Liver (tissue), 9 donors: ENCODE results near the gene ARHGAP4. TPM values are rescaled to one million over a fixed set of nuclear protein-coding genes. Genes with fewer than 3 reads are reported as not detected.
A peak's percentile ranks its signal among the peaks of the same experiment; 100 is the strongest.

ENCODE experiments used
- DNase-seq: peaks from one replicate; pipeline ENCODE4 v3.0.0-alpha.2; 2017; ENCODE audit warnings: low spot score
- H3K27ac ChIP-seq, 2 donors: one replicate each; pipeline ENCODE4 v1.7.0; 2013; ENCODE audit warnings: inconsistent platforms in 2 of 2, low read length in 2 of 2, control low read depth in 1 of 2, low read depth in 1 of 2, mild to moderate bottlenecking in 1 of 2
- H3K27me3 ChIP-seq, 4 donors: one replicate each; pipeline versions ENCODE4 v1.6.1 to v1.7.0; 2013; ENCODE audit warnings: low read length in 3 of 4, inconsistent platforms in 1 of 4, mild to moderate bottlenecking in 1 of 4, moderate library complexity in 1 of 4; ENCODE audit not compliant: control insufficient read depth in 4 of 4, insufficient read depth in 4 of 4
- H3K36me3 ChIP-seq, 4 donors: one replicate each; pipeline versions ENCODE4 v1.6.1 to v1.7.0; 2013; ENCODE audit warnings: low read length in 3 of 4, mild to moderate bottlenecking in 3 of 4, low read depth in 1 of 4, moderate library complexity in 1 of 4; ENCODE audit not compliant: control insufficient read depth in 4 of 4, insufficient read depth in 3 of 4
- H3K4me1 ChIP-seq, 4 donors: one replicate each; pipeline versions ENCODE4 v1.6.1 to v1.7.0; 2013; ENCODE audit warnings: low read length in 3 of 4, mild to moderate bottlenecking in 3 of 4, moderate library complexity in 1 of 4; ENCODE audit not compliant: control insufficient read depth in 4 of 4, insufficient read depth in 4 of 4
- H3K4me3 ChIP-seq, 3 donors: one replicate each; pipeline versions ENCODE4 v1.6.1 to v1.7.0; 2013; ENCODE audit warnings: low read length in 3 of 3, control low read depth in 1 of 3, low read depth in 1 of 3, mild to moderate bottlenecking in 1 of 3
- H3K9ac ChIP-seq, 2 donors: one replicate each; pipeline ENCODE4 v1.7.0; 2013; ENCODE audit warnings: low read length in 2 of 2, mild to moderate bottlenecking in 2 of 2, moderate library complexity in 2 of 2, control low read depth in 1 of 2, low read depth in 1 of 2
- H3K9me3 ChIP-seq, 4 donors: one replicate each; pipeline versions ENCODE4 v1.6.1 to v1.7.0; 2013; ENCODE audit warnings: low read length in 3 of 4; ENCODE audit not compliant: control insufficient read depth in 4 of 4
- FOXA1 ChIP-seq: IDR thresholded peaks from 2 replicates; pipeline ENCODE4 v1.6.1; 2016; ENCODE audit warnings: antibody characterized with exemption
- FOXA2 ChIP-seq: IDR thresholded peaks from 2 replicates; pipeline ENCODE4 v1.6.1; 2016; ENCODE audit warnings: antibody characterized with exemption
- GABPA ChIP-seq, 2 donors: IDR thresholded peaks in 1 of 2; conservative IDR thresholded peaks in 1 of 2; 2 replicates each; pipeline ENCODE4 v1.6.1; 2016; ENCODE audit warnings: antibody characterized with exemption in 2 of 2, mild to moderate bottlenecking in 1 of 2, moderate library complexity in 1 of 2
- HNF4A ChIP-seq, 2 donors: conservative IDR thresholded peaks; 2 replicates each; pipeline ENCODE4 v1.6.1; 2016; ENCODE audit warnings: antibody characterized with exemption in 2 of 2, mild to moderate bottlenecking in 2 of 2
- HNF4G ChIP-seq: IDR thresholded peaks from 2 replicates; pipeline ENCODE4 v1.6.1; 2016; ENCODE audit warnings: antibody characterized with exemption
- RAD21 ChIP-seq, 2 donors: IDR thresholded peaks; 2 replicates each; pipeline ENCODE4 v1.6.1; 2016; ENCODE audit warnings: antibody characterized with exemption in 2 of 2, mild to moderate bottlenecking in 2 of 2
- RXRA ChIP-seq, 2 donors: IDR thresholded peaks; 2 replicates each; pipeline ENCODE4 v1.6.1; 2017 to 2018; ENCODE audit warnings: antibody characterized with exemption in 2 of 2, mild to moderate bottlenecking in 1 of 2
- YY1 ChIP-seq: IDR thresholded peaks from 2 replicates; pipeline ENCODE4 v1.6.1; 2016; ENCODE audit warnings: antibody characterized with exemption, mild to moderate bottlenecking
- WGBS: extraction: QIAGEN DNeasy Blood & Tissue Kit; methylation state at CpG from one replicate; pipeline ENCODE4 v1.1.7; 2013; 5-methylcytosine and 5-hydroxymethylcytosine counted together
- polyA plus RNA-seq, 2 donors: library from polyadenylated mRNA; stranded (reverse) in 1 of 2; unstranded in 1 of 2; fragments of 200-250 nt in 1 of 2; fragments of >200 nt in 1 of 2; fragmentation: Nextera tagmentation in 1 of 2; extraction: Ambion mirVana in 1 of 2; gene quantifications; one replicate each; pipeline versions ENCODE4 v1.2.1 to v1.2.3, GENCODE V29; 2013 to 2015
- total RNA-seq, 2 donors: library from RNA; depleted of rRNA; stranded (reverse); fragments of >200 nt; gene quantifications; one replicate each; pipeline ENCODE4 v1.2.3, GENCODE V29; 2014
- TF ChIP-seq, protein P1 (sequence below): IDR thresholded peaks from 2 replicates; pipeline ENCODE4 v1.6.1; 2016; ENCODE audit warnings: antibody characterized with exemption
- donor health status: healthy.
- donor health status: healthy.
- donor health status: healthy.
- donor health status: healthy.
- donor health status: healthy.

Gene ARHGAP4
- 10 to 100 TPM; 12.5 to 28.1 TPM for total RNA-seq
- polyA plus RNA-seq = 1 to 10 TPM; 3.3 to 8.0 TPM

DNA sequence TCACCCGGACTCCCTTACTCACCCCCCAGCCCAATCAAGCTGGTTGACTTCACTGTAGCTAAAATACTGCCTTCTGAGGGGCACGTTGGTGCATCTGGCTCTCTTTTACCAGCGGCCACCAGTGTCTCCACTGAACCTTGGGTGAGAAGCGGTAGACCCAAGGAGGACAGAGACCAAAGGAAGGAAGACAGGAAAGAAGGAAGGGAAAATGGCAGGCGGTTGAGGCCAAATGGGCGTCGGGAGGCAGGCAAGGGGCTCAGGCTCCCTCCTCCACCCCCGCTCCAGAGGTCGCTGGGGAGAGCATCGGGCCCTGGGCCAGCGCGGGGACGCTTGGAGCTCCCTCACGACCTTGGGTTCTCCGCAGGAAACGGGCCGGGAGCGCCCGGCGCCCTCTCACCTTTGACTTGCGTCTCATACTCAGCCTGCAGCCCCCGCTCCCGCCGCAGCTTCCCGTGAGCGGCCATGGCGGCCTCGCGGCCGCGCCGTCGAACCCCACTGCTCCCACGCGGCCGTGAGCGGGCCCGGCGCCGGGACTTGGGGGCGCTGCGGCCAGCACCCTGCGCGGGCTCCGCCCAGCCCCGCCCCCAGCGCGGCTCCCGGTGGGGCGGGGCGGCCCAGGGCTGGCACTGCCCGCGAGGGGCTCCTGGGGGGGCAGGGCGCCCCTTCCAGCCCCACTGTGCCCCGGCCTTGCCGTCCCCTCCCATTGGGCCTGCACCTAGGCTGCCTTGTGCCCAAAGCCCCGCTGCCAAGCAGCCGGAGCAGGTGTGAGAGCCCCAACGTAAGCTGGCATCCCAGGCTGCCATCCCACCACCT is at the start of gene ARHGAP4:
Gene ARHGAP4 (minus strand): TSS at position 526 of the 813 bp plus-strand sequence. CDS start 62 bp downstream, at position 464.
- Histone ChIP-seq H3K36me3 (peaks cover 0 to 9% (median 1%) of the 10 kb centered on the region in 4 donors), H3K9me3 (no peaks in the 10 kb centered on the region), H3K4me1 (peaks cover 9 to 35% (median 24%) of the 10 kb centered on the region in 4 donors), H3K27me3 (no peaks in the 10 kb centered on the region), H3K27ac (peak within 1 kb of the TSS; percentile 92 to 95), H3K9ac (no peak within 1 kb of the TSS), H3K4me3 (peak within 1 kb of the TSS in 2 of 3 donors; percentile 25 to 26)
- TF ChIP-seq GABPA (IDR thresholded peaks at IDR 0.05 in 1 of 2, conservative IDR thresholded peaks at IDR 0.05 in 1 of 2) (no peak), YY1 (no peak)
- DNase-seq = no peak
- WGBS = 16% methylated on average over 59 of the region's 59 CpGs

DNA sequence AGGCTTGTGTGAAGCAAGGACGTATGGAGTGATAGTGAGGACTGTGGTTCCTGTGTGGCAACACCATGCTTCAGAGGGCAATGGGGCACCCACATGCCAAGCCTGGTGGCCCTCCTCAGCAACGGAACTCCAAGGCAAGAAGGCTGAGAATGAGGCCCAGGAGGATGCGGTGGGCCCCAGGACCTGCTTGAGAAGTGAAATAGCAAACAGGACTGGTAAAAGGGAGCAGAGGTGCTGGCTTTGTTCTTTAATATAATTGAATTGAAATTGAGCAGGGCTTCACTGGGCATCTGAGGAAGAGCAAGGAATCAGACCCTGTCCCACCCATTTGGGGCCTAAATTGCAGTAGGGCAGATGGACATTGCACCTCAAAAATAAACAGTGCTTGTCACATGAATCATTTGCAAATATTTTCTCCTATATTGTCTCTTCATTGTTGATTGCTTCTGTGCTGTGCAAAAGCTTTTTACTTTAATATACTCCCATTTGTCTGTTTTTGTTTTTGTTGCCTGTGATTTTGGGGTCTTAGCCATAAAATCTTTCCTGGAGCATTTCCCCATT is 48.7 kb upstream of the ARHGAP4 start:
- Histone ChIP-seq H3K27me3 (no peaks in the 10 kb centered on the region), H3K27ac (peak overlapping the region; percentile 72 to 95), H3K4me3 (no peak overlapping the region), H3K9me3 (no peaks in the 10 kb centered on the region), H3K4me1 (peaks cover 3 to 24% (median 19%) of the 10 kb centered on the region in 4 donors), H3K9ac (no peak overlapping the region), H3K36me3 (no peaks in the 10 kb centered on the region)
- no peak for TF ChIP-seq FOXA1
- no peak for TF ChIP-seq HNF4G
- TF ChIP-seq FOXA2 = no peak
- TF ChIP-seq HNF4A (conservative IDR thresholded peaks at IDR 0.05) = peak; percentile 33 to 52
- DNase-seq = no peak
- 48% methylated on average over 3 of the region's 3 CpGs for WGBS

DNA sequence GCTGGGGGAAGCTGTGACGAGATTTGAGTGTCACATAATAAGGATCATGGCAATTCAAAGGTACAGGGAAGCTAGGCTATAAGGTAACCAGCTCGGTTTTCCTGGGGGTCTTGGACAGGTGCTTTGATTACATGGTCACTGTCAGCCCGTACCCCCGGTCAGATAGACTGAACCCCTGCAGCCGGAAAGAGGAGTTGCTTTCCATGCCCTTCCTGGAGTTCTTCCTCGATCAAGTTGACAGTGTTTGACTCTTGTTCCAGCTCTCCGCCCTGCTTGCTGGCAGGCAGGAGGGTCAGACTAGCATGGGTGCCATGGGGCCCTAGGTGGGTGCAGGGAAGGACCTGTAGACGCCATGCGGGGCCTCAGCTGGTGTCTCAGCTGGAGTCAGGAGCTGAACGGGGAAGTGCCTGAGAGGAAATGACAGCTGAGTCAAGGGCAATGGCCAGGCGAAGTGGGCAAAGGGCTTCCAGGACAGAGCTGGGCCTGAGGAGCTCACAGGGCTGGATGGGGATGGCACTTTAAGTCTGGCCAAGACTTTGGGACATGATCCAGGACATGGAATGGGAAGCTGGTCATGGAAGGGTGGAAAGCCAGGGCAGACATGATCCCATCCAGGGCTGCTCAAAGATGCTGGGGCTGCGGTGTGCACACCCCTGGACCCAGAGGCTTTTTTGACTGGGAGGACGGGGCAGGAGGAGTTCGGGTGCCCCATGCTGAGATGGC is 48.1 kb upstream of the ARHGAP4 start:
- WGBS = 58% methylated on average over 14 of the region's 14 CpGs
- peak overlapping the region in 1 of 2 donors; percentile 41 for H3K9ac ChIP-seq

More for the DNA sequence above, 48.1 kb upstream of the ARHGAP4 start:
- peaks cover 6 to 30% (median 26%) of the 10 kb centered on the region in 4 donors for H3K4me1 ChIP-seq
- peak overlapping the region; percentile 72 to 95 for H3K27ac ChIP-seq
- H3K9me3 ChIP-seq = no peaks in the 10 kb centered on the region
- no peak for DNase-seq
- H3K27me3 ChIP-seq = no peaks in the 10 kb centered on the region
- TF ChIP-seq RXRA (IDR thresholded peaks at IDR 0.05) (peak in 1 of 2 donors; percentile 10), YY1 (no peak), FOXA2 (no peak), GABPA (IDR thresholded peaks at IDR 0.05 in 1 of 2, conservative IDR thresholded peaks at IDR 0.05 in 1 of 2) (no peak), RAD21 (IDR thresholded peaks at IDR 0.05) (no peak)
- TF ChIP-seq, protein P1, sequence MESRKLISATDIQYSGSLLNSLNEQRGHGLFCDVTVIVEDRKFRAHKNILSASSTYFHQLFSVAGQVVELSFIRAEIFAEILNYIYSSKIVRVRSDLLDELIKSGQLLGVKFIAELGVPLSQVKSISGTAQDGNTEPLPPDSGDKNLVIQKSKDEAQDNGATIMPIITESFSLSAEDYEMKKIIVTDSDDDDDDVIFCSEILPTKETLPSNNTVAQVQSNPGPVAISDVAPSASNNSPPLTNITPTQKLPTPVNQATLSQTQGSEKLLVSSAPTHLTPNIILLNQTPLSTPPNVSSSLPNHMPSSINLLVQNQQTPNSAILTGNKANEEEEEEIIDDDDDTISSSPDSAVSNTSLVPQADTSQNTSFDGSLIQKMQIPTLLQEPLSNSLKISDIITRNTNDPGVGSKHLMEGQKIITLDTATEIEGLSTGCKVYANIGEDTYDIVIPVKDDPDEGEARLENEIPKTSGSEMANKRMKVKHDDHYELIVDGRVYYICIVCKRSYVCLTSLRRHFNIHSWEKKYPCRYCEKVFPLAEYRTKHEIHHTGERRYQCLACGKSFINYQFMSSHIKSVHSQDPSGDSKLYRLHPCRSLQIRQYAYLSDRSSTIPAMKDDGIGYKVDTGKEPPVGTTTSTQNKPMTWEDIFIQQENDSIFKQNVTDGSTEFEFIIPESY = no peak
- H3K4me3 ChIP-seq = no peak overlapping the region
- H3K36me3 ChIP-seq = no peaks in the 10 kb centered on the region
